ENCODE results near the gene PACRGL.

The PACRGL gene

GRCh38 chr4:20787940-20788665 is 87.8 kb downstream of the PACRGL start:
- Histone ChIP-seq H3K36me3 (ENCODE audit: control insufficient read depth, insufficient read depth, low read length) (no peaks in the 10 kb centered on the region), H3K27me3 (replicated peaks; ENCODE audit: control insufficient read depth, insufficient read depth, low read length) (no peaks in the 10 kb centered on the region), H3K4me3 (replicated peaks; ENCODE audit: low read depth, low read length) (no peak overlapping the region)
- no peak for TF ChIP-seq CTCF (IDR thresholded peaks at IDR 0.05; ENCODE audit: insufficient read depth, low read length, poor library complexity, severe bottlenecking)
- DNase-seq (ENCODE audit: extremely low read depth, insufficient read length): no peak
